Mucosa of descending colon (tissue), 3 donors: ENCODE results near the gene ROS1. TPM values are rescaled to one million over a fixed set of nuclear protein-coding genes. Genes with fewer than 3 reads are reported as not detected.
A peak's percentile ranks its signal among the peaks of the same experiment; 100 is the strongest.

Experiments used
- ATAC-seq: fragments of 200-7000 bp; cut with Tn5 transposase; one replicate; pipeline ENCODE4 v1.9.1; 2020; ENCODE audit warnings: mild to moderate bottlenecking, moderate library complexity
- DNase-seq, 3 donors: peaks; one replicate each; pipeline ENCODE4 v3.0.0-alpha.2; 2020
- H3K36me3 ChIP-seq: fragments of 200-600 bp; one replicate; pipeline ENCODE4 v1.8.0; 2021; ENCODE audit warnings: low read depth, mild to moderate bottlenecking
- H3K4me1 ChIP-seq: fragments of 200-600 bp; one replicate; pipeline ENCODE4 v1.8.0; 2021; ENCODE audit warnings: low read depth, mild to moderate bottlenecking
- H3K4me3 ChIP-seq: fragments of 200-600 bp; one replicate; pipeline ENCODE4 v1.8.0; 2021; ENCODE audit warnings: mild to moderate bottlenecking
- H3K9me3 ChIP-seq: fragments of 200-600 bp; one replicate; pipeline ENCODE4 v1.8.0; 2021; ENCODE audit warnings: mild to moderate bottlenecking
- intact Hi-C, 2 donors: fragments of 100-400 bp; cut with DNase I in 1 of 2; cut with micrococcal nuclease in 1 of 2; formaldehyde crosslinking; loops; one replicate each; pipeline versions ENCODE4 v1.11.0 to v1.11.1; 2022; cut with DNase I, micrococcal nuclease
- total RNA-seq, 3 donors: library from RNA; stranded (reverse); fragmentation: NEBNext Ultra II Directional in 2 of 3; extraction: Animal tissue kit (Norgen Biotek cat#: 25700) in 2 of 3; gene quantifications; one replicate each; pipeline versions ENCODE4 v1.2.1 to v1.2.4, GENCODE V29; 2021 to 2023
- TF ChIP-seq, protein P1 (sequence below): fragments of 200-600 bp; IDR thresholded peaks from one replicate; pipeline ENCODE4 v1.8.0; 2022; ENCODE audit warnings: antibody characterized with exemption, mild to moderate bottlenecking
- donor health status: DM: no; HTN: no; CAD: no; lungs with moderate emphysema.
- donor health status: DM: no; HTN: no; CAD: no.
- donor health status: DM: no; HTN: yes; CAD: no.

Gene ROS1
- total RNA-seq, 3 donors from 2014 or later, result 0.38 to 1.1 (median 1.0) TPM

DNA sequence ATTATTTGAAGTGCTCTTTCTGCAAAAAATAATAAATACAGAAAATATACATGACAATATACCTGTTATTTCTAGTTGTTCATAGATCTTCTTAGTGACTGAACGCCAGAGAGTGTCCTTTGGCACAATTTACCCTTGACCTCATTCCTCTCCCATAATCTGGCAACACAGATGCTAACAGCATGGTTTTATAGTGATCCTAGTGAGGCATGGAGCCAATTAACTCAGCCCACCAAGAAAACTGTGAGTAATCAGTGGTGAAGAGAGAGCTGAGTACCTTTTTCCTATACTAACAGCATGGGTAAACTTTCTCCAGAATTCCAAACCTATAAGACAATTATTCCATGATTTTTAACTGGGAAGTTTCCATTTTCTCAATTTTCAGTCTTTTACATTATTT is 99.3 kb downstream of the ROS1 start:
- intact Hi-C loops, result no loop called here
- no peak for ATAC-seq
- TF ChIP-seq, protein P1, sequence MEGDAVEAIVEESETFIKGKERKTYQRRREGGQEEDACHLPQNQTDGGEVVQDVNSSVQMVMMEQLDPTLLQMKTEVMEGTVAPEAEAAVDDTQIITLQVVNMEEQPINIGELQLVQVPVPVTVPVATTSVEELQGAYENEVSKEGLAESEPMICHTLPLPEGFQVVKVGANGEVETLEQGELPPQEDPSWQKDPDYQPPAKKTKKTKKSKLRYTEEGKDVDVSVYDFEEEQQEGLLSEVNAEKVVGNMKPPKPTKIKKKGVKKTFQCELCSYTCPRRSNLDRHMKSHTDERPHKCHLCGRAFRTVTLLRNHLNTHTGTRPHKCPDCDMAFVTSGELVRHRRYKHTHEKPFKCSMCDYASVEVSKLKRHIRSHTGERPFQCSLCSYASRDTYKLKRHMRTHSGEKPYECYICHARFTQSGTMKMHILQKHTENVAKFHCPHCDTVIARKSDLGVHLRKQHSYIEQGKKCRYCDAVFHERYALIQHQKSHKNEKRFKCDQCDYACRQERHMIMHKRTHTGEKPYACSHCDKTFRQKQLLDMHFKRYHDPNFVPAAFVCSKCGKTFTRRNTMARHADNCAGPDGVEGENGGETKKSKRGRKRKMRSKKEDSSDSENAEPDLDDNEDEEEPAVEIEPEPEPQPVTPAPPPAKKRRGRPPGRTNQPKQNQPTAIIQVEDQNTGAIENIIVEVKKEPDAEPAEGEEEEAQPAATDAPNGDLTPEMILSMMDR, result no peak

DNA sequence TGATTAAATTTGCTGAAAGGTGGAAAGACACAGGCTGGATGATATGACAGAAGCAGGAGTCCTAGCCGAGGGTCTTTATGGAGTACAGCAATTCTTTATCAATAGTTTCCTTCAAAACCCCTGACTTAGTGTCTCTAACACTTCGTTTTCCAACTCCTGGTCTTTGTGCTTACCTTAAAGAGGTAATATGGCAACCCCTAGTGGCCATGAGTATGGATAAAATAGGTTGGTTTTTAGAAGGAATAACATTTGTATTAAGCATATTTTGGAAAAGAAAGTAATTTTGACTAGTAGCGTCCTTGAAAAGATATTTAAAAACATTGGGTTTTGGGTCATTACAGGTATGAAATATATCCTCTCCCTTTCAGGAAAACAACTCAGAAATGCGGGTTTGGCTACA is 108.5 kb downstream of the ROS1 start:
- ATAC-seq (no peak), DNase-seq (peak in 1 of 3 donors; percentile 32)
- no peaks in the 10 kb centered on the region for H3K36me3 ChIP-seq
- no peaks in the 10 kb centered on the region for H3K4me1 ChIP-seq
- no peak overlapping the region for H3K4me3 ChIP-seq
- intact Hi-C loops, result loop anchor here in 1 of 2 donors (5.0 kb wide), 1 partner anchor 345 kb away; no protein-coding TSS in a partner anchor
- TF ChIP-seq, protein P1, result no peak
- H3K9me3 ChIP-seq, result no peaks in the 10 kb centered on the region

More for the DNA sequence above, 99.3 kb downstream of the ROS1 start:
- Histone ChIP-seq H3K36me3 (no peaks in the 10 kb centered on the region), H3K9me3 (no peaks in the 10 kb centered on the region), H3K4me3 (no peak overlapping the region), H3K4me1 (no peaks in the 10 kb centered on the region)
- DNase-seq, result no peak

DNA sequence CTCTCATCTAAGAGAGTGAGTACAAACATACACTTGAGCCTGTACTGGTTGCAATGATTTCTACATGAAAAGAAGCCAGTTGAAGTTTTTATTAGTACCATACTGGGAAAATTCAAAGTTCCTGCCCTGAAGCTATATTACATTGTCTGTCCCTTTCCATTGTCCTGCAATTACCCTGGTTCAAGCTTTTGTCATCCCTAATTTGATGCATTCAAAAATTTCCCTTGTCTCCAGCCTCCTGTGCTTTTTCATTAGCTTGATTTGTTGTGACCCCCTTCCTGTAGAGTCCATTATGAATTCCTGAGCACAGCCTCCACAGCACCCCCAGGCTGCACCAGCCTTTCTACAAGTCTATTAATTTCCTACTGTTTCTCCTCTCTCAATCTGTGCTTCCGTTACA is 114.0 kb downstream of the ROS1 start:
- Histone ChIP-seq H3K4me3 (no peak overlapping the region), H3K9me3 (no peaks in the 10 kb centered on the region), H3K36me3 (no peaks in the 10 kb centered on the region), H3K4me1 (no peaks in the 10 kb centered on the region)
- TF ChIP-seq, protein P1, result no peak
- ATAC-seq (no peak), DNase-seq (no peak)
- intact Hi-C loops, result no loop called here

DNA sequence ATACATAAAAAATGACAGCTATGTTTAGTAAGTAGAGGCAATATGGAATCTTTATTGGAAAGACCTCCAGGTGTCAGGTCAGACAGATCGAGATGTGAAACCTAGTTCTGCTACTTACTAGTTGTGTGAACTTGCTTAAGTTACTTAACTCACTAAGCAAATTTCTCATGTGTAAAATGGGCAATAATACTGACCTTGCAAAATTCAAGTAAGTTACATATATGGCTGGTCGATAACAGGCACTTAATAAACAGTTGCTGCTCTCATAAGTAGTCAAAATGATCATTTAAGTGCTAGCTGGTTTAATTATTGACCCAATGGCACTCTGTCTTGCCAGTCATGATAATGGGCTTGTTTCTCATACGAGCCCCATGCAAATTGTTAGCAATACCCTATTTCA is 114.4 kb downstream of the ROS1 start:
- no peak for ATAC-seq
- no peak overlapping the region for H3K4me3 ChIP-seq
- intact Hi-C loops, result no loop called here
- H3K36me3 ChIP-seq, result no peaks in the 10 kb centered on the region
- DNase-seq, result no peak
- no peaks in the 10 kb centered on the region for H3K4me1 ChIP-seq
- TF ChIP-seq, protein P1, result no peak
- no peaks in the 10 kb centered on the region for H3K9me3 ChIP-seq

DNA sequence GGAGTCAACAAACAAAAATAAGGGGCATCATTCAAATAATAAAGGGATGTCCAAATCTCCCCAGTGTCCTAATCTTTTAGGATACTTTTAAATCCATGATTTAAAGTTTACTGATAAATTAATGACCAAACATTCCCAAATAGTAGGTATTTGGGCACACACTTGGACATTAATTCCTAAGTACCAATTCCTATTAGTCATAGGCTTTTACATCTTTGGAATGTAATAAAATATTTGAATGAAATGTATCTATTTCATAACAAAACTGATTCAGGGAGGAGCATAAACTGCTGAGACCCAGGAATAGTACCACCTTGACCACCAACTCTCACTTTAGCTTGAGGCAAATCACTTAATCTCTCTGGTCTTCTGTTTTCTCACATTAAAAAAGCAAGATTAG is 116.1 kb downstream of the ROS1 start:
- DNase-seq (no peak), ATAC-seq (no peak)
- Histone ChIP-seq H3K9me3 (no peaks in the 10 kb centered on the region), H3K4me1 (no peaks in the 10 kb centered on the region), H3K4me3 (no peak overlapping the region), H3K36me3 (no peaks in the 10 kb centered on the region)
- intact Hi-C loops, result no loop called here
- TF ChIP-seq, protein P1, result no peak

DNA sequence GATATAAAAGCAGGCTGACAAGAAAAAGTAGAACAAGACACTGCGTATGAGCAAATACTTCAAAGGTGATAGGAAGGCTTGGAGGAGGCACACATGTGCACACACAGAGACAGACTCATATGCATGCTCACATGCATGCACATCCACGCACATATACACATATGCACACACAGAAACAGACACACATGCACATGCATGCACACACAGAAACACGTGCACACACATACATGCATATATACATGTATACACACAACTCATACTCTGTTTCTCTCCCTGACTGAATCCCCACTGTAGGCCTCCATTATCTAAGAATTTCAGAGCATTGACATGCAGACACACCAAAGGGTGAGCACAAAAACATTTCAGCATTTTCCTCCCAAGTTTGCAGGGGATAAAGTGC is 116.7 kb downstream of the ROS1 start:
- no peak overlapping the region for H3K4me3 ChIP-seq
- TF ChIP-seq, protein P1, result no peak
- ATAC-seq (no peak), DNase-seq (no peak)
- no peaks in the 10 kb centered on the region for H3K9me3 ChIP-seq
- no peaks in the 10 kb centered on the region for H3K4me1 ChIP-seq
- H3K36me3 ChIP-seq, result no peaks in the 10 kb centered on the region
- intact Hi-C loops, result no loop called here
